ENCODE data around the gene WDR82.

WDR82 gene

GRCh38 chr3:52257911-52258310 lies 20.5 kb downstream of the WDR82 start:
- no peak for DNase-seq (ENCODE audit: low read depth in 2 of 2)

DNA sequence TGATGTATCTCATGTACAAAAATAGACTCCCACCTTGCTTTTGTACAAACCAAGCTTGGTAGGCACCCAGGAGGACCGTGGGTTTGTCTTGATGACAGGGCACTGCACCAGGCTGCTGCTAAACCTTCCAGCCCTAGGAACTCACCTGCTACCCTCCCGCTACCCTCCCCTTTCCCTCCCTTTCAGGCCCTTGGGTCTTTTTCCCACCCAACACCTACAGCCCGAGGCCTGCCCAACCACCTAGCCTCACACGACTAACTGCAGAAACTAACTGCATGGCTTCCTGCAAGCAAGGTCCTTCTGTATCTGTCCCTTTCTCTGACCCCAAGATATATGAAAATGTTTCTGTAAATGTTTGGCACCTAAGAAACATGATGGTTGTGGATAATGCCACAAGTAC lies 21.8 kb downstream of the WDR82 start:
- DNase-seq (ENCODE audit: low read depth in 2 of 2): no peak

DNA sequence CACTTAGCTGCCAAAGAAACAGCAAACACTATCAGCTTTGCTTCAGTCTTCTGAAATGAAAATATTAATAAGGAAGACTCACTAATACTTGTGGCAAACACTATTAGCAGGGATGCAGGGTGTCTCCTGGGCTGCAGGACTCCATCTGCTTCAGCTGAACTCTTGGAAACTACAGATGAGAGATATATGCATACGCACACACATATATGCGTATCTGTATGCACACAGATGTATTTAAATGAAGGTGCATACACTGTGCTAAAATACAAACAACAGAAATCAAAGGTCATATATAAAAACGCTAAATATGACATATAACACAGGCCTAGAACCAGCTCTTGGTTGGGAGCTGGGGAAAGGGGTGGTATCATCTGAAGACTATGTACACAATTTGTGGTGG lies 22.3 kb downstream of the WDR82 start:
- no peak for DNase-seq (ENCODE audit: low read depth in 2 of 2)

DNA sequence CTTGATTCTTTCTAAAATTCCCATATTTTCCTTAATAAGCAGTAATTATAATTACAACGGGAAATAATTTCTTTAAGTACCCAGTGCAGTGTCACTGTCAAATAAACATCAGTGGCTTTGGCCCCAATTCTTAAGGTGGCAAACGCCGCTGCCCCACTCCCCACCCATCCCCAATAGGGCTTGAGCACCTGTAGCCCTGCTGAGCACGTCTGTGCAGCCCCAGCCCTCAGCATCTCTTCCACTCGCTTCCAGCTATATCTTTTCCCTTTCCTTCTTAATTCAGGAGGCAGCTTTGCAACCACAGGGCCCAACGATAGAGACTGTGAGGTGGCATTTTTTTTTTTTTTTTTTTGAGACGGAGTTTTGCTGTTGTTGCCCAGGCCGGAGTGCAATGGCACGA lies 23.8 kb downstream of the WDR82 start:
- DNase-seq (ENCODE audit: low read depth in 2 of 2): no peak

- DNase-seq (ENCODE audit: low read depth in 2 of 2): peak; percentile 61 to 71
Measured at GRCh38 chr3:52253314-52254304, 24.8 kb downstream of the WDR82 start.

- DNase-seq (ENCODE audit: low read depth in 2 of 2): no peak
Measured at GRCh38 chr3:52250122-52250521, 28.3 kb downstream of the WDR82 start.

GRCh38 chr3:52249683-52250082 lies 28.8 kb downstream of the WDR82 start:
- DNase-seq (ENCODE audit: low read depth in 2 of 2): no peak

DNA sequence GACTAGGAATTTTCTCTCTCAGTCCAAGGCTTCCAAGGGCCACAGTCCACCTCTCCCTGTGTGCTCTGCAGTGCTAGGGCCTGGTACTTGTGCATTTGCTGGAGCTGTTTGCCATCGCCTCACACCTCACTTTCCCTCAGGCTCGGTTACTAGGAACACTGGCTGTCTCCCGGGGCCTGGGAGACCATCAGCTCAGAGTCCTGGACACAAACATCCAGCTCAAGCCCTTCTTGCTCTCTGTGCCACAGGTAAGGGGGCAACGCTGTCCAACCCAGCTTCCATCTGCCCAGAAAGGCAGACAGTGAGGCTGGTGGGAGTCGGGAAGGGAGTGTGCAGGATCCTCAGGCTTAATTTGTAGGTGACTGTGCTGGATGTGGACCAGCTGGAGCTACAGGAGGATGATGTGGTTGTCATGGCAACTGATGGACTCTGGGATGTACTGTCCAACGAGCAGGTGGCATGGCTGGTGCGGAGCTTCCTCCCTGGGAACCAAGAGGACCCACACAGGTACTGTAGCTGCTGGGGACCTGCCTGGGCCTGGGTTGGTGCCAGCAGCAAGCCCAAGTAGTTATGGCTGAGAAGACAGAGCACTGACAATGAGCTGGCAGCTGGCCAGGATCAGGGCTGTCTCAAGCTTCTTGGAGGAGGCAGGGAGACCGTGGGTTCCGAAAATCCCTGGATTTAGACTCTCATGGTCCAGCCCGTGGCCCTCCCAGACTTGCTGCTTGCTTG lies 29.5 kb downstream of the WDR82 start:
- no peak for DNase-seq (ENCODE audit: low read depth in 2 of 2)

GRCh38 chr3:52248165-52248541 lies 30.3 kb downstream of the WDR82 start:
- DNase-seq (ENCODE audit: low read depth in 2 of 2): no peak

DNA sequence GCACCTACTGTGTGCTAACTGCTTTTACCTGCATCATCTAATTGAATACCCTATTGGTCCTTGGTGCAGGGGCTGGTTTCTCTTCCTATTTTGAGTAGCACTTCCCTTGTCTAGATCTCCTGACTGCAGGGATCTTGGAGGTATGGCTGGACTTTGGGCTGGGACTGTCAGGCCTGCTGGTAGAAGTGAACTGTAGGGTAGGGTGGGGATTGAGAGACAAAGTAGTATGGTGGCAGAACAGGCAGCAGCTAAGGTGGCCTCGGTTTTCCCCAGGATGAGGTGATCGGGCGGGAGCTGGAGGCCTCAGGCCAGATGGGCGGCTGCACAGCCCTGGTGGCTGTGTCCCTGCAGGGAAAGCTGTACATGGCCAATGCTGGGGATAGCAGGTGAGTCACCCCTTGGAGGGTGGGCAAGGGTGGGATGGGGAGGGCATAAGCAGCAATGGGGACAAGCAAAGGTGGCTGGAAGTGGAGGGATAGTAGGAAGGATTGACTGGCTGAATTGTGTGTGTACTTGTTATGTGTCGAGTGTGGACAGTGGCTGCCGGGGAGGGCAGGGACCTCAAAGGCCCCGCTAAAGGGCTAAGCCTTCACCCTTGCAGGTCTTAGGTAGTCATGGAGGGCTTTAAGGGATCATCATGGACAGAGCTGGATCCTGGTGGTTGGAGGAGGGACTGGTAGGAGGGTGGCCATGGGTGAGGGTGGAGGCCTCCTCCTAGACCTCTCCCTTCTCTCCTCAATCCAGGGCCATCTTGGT lies 30.9 kb downstream of the WDR82 start:
- DNase-seq (ENCODE audit: low read depth in 2 of 2): no peak

- no peak for DNase-seq (ENCODE audit: low read depth in 2 of 2)
Measured at GRCh38 chr3:52246728-52247408, 31.6 kb downstream of the WDR82 start.

GRCh38 chr3:52246264-52246620 lies 32.2 kb downstream of the WDR82 start:
- no peak for DNase-seq (ENCODE audit: low read depth in 2 of 2)

DNA sequence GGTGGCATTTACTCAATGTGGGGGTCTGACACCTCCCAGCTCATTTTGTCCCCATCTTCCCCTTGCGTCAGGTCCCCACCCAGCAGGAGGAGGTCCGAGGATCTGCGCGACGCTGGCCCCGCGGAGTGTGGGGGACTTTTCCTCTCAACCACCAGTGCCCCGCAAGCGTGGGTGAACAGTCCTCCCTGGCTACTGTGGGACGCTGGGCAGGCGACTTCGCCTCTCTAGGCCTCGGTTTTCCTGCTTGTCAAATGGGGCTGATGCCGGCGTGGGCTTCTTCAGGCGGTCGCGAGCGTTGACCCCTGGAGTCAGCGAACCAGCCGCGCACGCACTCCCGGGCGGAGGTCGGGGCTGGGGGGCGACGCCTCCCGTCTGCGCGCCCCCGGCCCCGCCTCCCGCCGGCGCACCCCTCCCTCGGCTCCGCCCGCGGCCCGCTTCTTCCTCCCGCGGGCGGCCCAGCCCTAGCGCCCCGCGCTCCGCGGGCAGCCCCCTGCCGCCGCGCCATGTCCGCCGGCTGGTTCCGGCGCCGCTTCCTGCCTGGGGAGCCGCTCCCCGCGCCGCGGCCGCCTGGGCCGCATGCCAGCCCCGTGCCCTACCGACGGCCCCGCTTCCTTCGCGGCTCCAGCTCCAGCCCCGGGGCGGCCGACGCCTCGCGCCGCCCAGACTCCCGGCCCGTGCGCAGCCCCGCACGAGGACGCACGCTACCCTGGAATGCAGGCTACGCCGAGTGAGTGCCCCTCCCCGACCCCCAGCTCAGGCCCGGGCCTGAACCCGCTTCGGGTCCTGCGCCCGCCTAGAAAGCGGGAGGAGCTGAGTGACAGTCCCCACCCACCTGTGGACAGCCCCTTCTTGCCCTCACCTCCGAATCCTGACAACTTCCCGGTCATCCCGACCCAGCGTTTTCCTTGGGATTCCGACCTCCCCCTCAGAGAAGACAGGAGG lies 32.9 kb downstream of the WDR82 start, which contains the start of gene PPM1M:
TSS of gene PPM1M (plus strand) at position 438 of the 942 bp plus-strand sequence. CDS start at position 504, 66 bp downstream.
- no peak for DNase-seq (ENCODE audit: low read depth in 2 of 2)

- peak in 1 of 2 experiments; percentile 45 for DNase-seq (ENCODE audit: low read depth in 2 of 2)
Measured at GRCh38 chr3:52243791-52244628, 34.4 kb downstream of the WDR82 start.

- DNase-seq (ENCODE audit: low read depth in 2 of 2): no peak
Measured at GRCh38 chr3:52242039-52242438, 36.4 kb downstream of the WDR82 start.

DNA sequence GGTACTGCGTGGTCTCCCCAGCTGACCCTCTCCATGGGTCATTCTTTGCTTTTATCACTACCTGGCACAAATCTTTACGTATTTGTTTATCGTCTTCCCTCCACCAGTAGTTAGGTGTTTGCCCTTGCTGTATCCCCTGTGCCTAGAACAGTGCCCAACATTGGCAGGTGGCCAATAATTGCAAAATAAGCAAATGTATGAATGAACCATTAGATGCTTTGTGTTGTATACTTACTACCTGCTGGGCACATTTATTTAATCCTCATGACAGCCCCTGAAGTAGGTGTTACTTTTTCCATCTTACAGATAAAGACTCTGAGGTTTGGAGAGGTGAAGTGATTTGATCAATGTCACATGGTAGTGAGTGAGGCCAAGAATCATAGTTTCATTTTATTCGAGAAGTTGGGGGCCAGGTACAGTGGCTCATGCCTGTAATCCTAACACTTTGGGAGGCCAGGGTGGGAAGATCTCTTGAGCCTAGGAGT lies 37.5 kb downstream of the WDR82 start:
- DNase-seq (ENCODE audit: low read depth in 2 of 2): no peak

GRCh38 chr3:52240059-52240885 lies 38.2 kb downstream of the WDR82 start:
- peak in 1 of 2 experiments; percentile 50 for DNase-seq (ENCODE audit: low read depth in 2 of 2)

Data from stimulated activated CD4-positive, alpha-beta T cell treated with anti-CD3 and anti-CD28 coated beads, Interleukin-12 subunit alpha, Interleukin-12 subunit beta, amount 100 ng/mL, for 24 hours (primary cell).